Endothelial cell of umbilical vein (primary cell): ENCODE data around the gene SUCLG2. TPM values are rescaled to one million over a fixed set of nuclear protein-coding genes. Genes with fewer than 3 reads are reported as not detected.

Experiments used
- BruUV-seq: library from RNA; stranded (reverse); fragments of 400-500 nt; replicated peaks from 2 replicates; lab custom pipeline; 2021; lab: Mats Ljungman, UMichigan
- CTCF ChIA-PET: fragments of 300-600, 350-600 bp; sonication (Branson Sonifier 250); formaldehyde crosslinking; loops from one replicate; lab custom pipeline; 2021; ENCODE audit warnings: antibody characterized with exemption, inconsistent platforms; lab: Charles Lee
- POLR2A ChIA-PET: fragments of 300-600, 350-600 bp; sonication (Branson Sonifier 250); formaldehyde crosslinking; loops from one replicate; lab custom pipeline; 2021; ENCODE audit warnings: antibody characterized with exemption, inconsistent platforms; lab: Charles Lee
- DNase-seq: peaks from one replicate; pipeline ENCODE4 v3.0.0-alpha.2; 2011; ENCODE audit warnings: low read depth, low spot score
- FAIRE-seq: peaks from 2 replicates; lab custom pipeline; 2011; peaks lifted over from hg19 to GRCh38; lab: Jason Lieb, UNC
- H2AFZ ChIP-seq: 2 replicates; pipeline ENCODE4 v1.6.0; 2012; ENCODE audit warnings: low read depth, low read length, control low read depth, inconsistent platforms
- H3K27ac ChIP-seq: 2 replicates; pipeline ENCODE4 v1.5.1; 2011; ENCODE audit warnings: low read depth, mild to moderate bottlenecking, control low read depth, low read length, moderate library complexity; ENCODE audit not compliant: insufficient read depth
- H3K27me3 ChIP-seq, 2 experiments: 2 replicates each; pipeline versions ENCODE4 v1.6.0 to v1.6.1; 2011; ENCODE audit warnings: low read length in 2 of 2, mixed read lengths in 1 of 2; ENCODE audit not compliant: control insufficient read depth in 2 of 2, insufficient read depth in 2 of 2
- H3K36me3 ChIP-seq, 2 experiments: 2 replicates in 1 of 2; 3 replicates in 1 of 2; pipeline ENCODE4 v1.5.1; 2011; ENCODE audit warnings: low read length in 2 of 2, mild to moderate bottlenecking in 1 of 2, moderate library complexity in 1 of 2; ENCODE audit not compliant: control insufficient read depth in 2 of 2, insufficient read depth in 2 of 2; ENCODE audit errors: extremely low read depth in 1 of 2
- H3K4me1 ChIP-seq: 3 replicates; pipeline ENCODE4 v1.5.1; 2011; ENCODE audit warnings: mild to moderate bottlenecking, low read length; ENCODE audit not compliant: control insufficient read depth, insufficient read depth; ENCODE audit errors: extremely low read depth
- H3K4me2 ChIP-seq: 2 replicates; pipeline ENCODE4 v1.6.1; 2011; ENCODE audit warnings: low read length, control low read depth, mixed read lengths; ENCODE audit not compliant: insufficient read depth
- H3K4me3 ChIP-seq, 3 experiments: fragments of 200-600 bp in 1 of 3; sonication (generic), shearing (Covaris generic) in 1 of 3; replicated peaks in 1 of 3; 2 replicates each; pipeline ENCODE4 v1.5.1; 2011 to 2016; ENCODE audit warnings: control low read depth in 3 of 3, low read length in 3 of 3, mild to moderate bottlenecking in 2 of 3, inconsistent platforms in 1 of 3, low read depth in 1 of 3, moderate library complexity in 1 of 3; ENCODE audit not compliant: insufficient read depth in 1 of 3
- H3K79me2 ChIP-seq: 2 replicates; pipeline ENCODE4 v1.6.0; 2012; ENCODE audit warnings: low read length, inconsistent platforms; ENCODE audit not compliant: control insufficient read depth, insufficient read depth
- H3K9ac ChIP-seq: replicated peaks from 2 replicates; pipeline ENCODE3; 2011; ENCODE audit warnings: low read length, control low read depth; ENCODE audit not compliant: insufficient read depth; ENCODE audit errors: extremely low read depth
- H3K9me1 ChIP-seq: replicated peaks from 3 replicates; pipeline ENCODE4 v1.6.0; 2011; ENCODE audit warnings: mild to moderate bottlenecking, low read length; ENCODE audit not compliant: control insufficient read depth, insufficient read depth; ENCODE audit errors: extremely low read depth
- H3K9me3 ChIP-seq: replicated peaks from 2 replicates; pipeline ENCODE4 v1.5.1; 2012; ENCODE audit warnings: low read length, inconsistent platforms; ENCODE audit not compliant: control insufficient read depth, insufficient read depth
- H4K20me1 ChIP-seq: replicated peaks from 2 replicates; pipeline ENCODE3; 2011; ENCODE audit warnings: mild to moderate bottlenecking, low read length; ENCODE audit not compliant: control insufficient read depth, insufficient read depth; ENCODE audit errors: extremely low read depth
- EZH2 ChIP-seq: IDR thresholded peaks from 2 replicates; pipeline ENCODE4 v1.6.1; 2012; ENCODE audit warnings: borderline replicate concordance, low read depth, mild to moderate bottlenecking, moderate library complexity, low read length, inconsistent platforms; ENCODE audit not compliant: severe bottlenecking
- FOS ChIP-seq: IDR thresholded peaks from 2 replicates; pipeline ENCODE4 v1.6.1; 2011; ENCODE audit warnings: mild to moderate bottlenecking, low read length, moderate library complexity, borderline replicate concordance; ENCODE audit not compliant: insufficient read depth
- GATA2 ChIP-seq: IDR thresholded peaks from 2 replicates; pipeline ENCODE4 v1.7.0; 2011; ENCODE audit warnings: low read depth, mild to moderate bottlenecking, moderate library complexity, mixed read lengths, low read length; ENCODE audit not compliant: insufficient read length, insufficient read depth
- JUN ChIP-seq: IDR thresholded peaks from 2 replicates; pipeline ENCODE4 v1.6.1; 2011; ENCODE audit warnings: borderline replicate concordance, low read depth; ENCODE audit not compliant: insufficient read length, insufficient read depth
- MYC ChIP-seq: IDR thresholded peaks from one replicate; pipeline ENCODE4 v1.6.1; 2011; ENCODE audit warnings: mild to moderate bottlenecking, low read depth, low read length
- POLR2A ChIP-seq: IDR thresholded peaks from 2 replicates; pipeline ENCODE4 v1.6.1; 2012; ENCODE audit warnings: low read depth, mild to moderate bottlenecking, control low read depth, low read length
- POLR2AphosphoS5 ChIP-seq: IDR thresholded peaks from 2 replicates; pipeline ENCODE4 v1.6.1; 2012; ENCODE audit warnings: low read depth, mild to moderate bottlenecking, control low read depth, low read length, moderate library complexity; ENCODE audit not compliant: insufficient read depth
- dilution Hi-C: fragments of 300-500 bp; cut with MboI; formaldehyde crosslinking; loops from one replicate; pipeline ENCODE4 v1.15.0; 2019; ENCODE audit warnings: low sequenced_read_pairs; ENCODE audit not compliant: extremely low pct_ligation_motif_present
- intact Hi-C: fragments of 100-400 bp; cut with micrococcal nuclease; formaldehyde crosslinking; loops from one replicate; pipeline ENCODE4 v1.10.0; 2022
- polyA plus RNA-seq, 4 experiments: library from polyadenylated mRNA; depleted of rRNA in 3 of 4; stranded (reverse) in 3 of 4; unstranded in 1 of 4; fragments of >200 nt; gene quantifications; 2 replicates each; pipeline versions ENCODE4 v1.2.1 to v1.2.3, GENCODE V29; 2011 to 2012; ENCODE audit warnings: missing spikeins in 1 of 4
- total RNA-seq: library from RNA; stranded (reverse); gene quantifications from 2 replicates; pipeline ENCODE4 v1.2.3, GENCODE V29; 2021
- TF ChIP-seq, protein P1 (sequence below), 2 donors: IDR thresholded peaks; 1 replicate in 1 of 2; 2 replicates in 1 of 2; pipeline ENCODE4 v1.5.1; 2011; ENCODE audit warnings: low read length in 2 of 2, mild to moderate bottlenecking in 2 of 2, moderate library complexity in 2 of 2, control low read depth in 1 of 2, inconsistent platforms in 1 of 2, low read depth in 1 of 2; ENCODE audit not compliant: insufficient read depth in 1 of 2; ENCODE audit errors: extremely low read depth in 1 of 2
- TF ChIP-seq, protein P2 (sequence below): IDR thresholded peaks from 2 replicates; pipeline ENCODE4 v1.6.1; 2011; ENCODE audit not compliant: insufficient read depth, insufficient read length

The SUCLG2 gene
- total and polyA plus RNA-seq, 2 donors (not counting 3 experiments of a cell fraction or from before 2014, with no cell fraction given) = 8.1 to 38.3 TPM

DNA sequence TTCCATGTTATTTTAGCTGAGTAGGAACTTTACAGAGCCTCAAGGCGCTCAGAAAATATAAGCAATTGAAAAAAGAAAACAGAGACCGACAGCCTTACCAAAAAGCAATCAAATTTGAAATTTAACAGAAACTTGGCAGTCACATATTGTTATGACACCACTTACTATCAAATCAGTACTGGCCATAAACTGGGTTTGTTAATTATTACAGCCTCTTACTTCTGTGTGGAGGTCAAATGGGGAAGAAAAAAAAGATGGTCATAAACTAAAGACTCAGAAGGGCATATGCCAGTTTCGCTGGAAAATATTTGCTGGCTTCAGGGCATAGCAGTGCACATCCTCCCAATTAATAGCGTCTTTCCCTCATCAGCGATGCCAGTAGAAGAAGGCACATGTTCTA is 45.5 kb upstream of the SUCLG2 start:
- TF ChIP-seq POLR2AphosphoS5 = no peak
- no peak for TF ChIP-seq GATA2
- CTCF ChIA-PET = no interaction called here
- dilution Hi-C loops = no loop called here

DNA sequence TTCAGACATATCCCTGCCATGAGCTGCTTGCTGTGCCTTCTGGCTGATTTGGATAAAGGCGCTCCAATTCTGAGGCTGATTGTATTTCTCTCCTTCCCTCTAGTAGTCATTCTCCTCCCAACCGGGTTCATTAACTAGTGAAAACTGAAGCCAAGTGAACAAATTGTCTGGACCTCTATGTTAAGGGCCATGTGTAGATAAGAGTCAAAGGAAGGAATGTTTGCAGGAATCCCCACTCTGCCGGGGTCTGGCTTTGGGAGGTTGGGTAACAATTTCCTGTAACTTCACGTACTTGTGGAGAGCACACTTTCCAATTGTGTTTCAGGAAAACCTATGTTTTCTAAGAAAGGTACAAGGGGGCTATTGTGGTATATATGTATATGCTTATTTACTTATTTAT is 38.2 kb upstream of the SUCLG2 start:
- H3K27ac ChIP-seq = no peak overlapping the region
- TF ChIP-seq POLR2AphosphoS5 = no peak
- TF ChIP-seq, protein P1, sequence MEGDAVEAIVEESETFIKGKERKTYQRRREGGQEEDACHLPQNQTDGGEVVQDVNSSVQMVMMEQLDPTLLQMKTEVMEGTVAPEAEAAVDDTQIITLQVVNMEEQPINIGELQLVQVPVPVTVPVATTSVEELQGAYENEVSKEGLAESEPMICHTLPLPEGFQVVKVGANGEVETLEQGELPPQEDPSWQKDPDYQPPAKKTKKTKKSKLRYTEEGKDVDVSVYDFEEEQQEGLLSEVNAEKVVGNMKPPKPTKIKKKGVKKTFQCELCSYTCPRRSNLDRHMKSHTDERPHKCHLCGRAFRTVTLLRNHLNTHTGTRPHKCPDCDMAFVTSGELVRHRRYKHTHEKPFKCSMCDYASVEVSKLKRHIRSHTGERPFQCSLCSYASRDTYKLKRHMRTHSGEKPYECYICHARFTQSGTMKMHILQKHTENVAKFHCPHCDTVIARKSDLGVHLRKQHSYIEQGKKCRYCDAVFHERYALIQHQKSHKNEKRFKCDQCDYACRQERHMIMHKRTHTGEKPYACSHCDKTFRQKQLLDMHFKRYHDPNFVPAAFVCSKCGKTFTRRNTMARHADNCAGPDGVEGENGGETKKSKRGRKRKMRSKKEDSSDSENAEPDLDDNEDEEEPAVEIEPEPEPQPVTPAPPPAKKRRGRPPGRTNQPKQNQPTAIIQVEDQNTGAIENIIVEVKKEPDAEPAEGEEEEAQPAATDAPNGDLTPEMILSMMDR (IDR thresholded peaks at IDR 0.05; ENCODE audit: extremely low read depth in 1 of 2, insufficient read depth in 1 of 2, low read depth in 1 of 2, low read length in 2 of 2) = no peak
- no peak for TF ChIP-seq GATA2
- TF ChIP-seq, protein P2, sequence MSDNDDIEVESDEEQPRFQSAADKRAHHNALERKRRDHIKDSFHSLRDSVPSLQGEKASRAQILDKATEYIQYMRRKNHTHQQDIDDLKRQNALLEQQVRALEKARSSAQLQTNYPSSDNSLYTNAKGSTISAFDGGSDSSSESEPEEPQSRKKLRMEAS = no peak
- no peak for TF ChIP-seq MYC
- no peak for TF ChIP-seq EZH2
- no peak for TF ChIP-seq POLR2A
- no peak for TF ChIP-seq FOS
- TF ChIP-seq JUN = no peak
- H2AFZ ChIP-seq = no peak overlapping the region
- no peak overlapping the region for H3K4me2 ChIP-seq
- no TSS peak for BruUV-seq
- intact Hi-C loops = no loop called here
- H3K9ac ChIP-seq = no peak overlapping the region
- no peaks in the 10 kb centered on the region for H3K9me3 ChIP-seq
- H3K79me2 ChIP-seq = no peaks in the 10 kb centered on the region
- no peaks in the 10 kb centered on the region for H3K36me3 ChIP-seq
- DNase-seq (no peak), FAIRE-seq (no peak)
- peaks cover 0 to 3% of the 10 kb centered on the region in 2 experiments for H3K27me3 ChIP-seq
- ChIA-PET POLR2A (no interaction called here), CTCF (interaction anchor here (1.4 kb wide), 1 partner anchor 187 kb away, joined by 3 read pairs; no protein-coding TSS in a partner anchor)
- H3K9me1 ChIP-seq = no peaks in the 10 kb centered on the region
- dilution Hi-C loops = no loop called here
- H4K20me1 ChIP-seq = no peaks in the 10 kb centered on the region
- no peak overlapping the region for H3K4me3 ChIP-seq
- H3K4me1 ChIP-seq = no peaks in the 10 kb centered on the region

More for the DNA sequence above, 45.5 kb upstream of the SUCLG2 start:
- intact Hi-C loops = no loop called here
- Histone ChIP-seq H3K79me2 (no peaks in the 10 kb centered on the region), H3K36me3 (no peaks in the 10 kb centered on the region), H2AFZ (no peak overlapping the region), H3K27ac (no peak overlapping the region), H3K4me2 (no peak overlapping the region), H3K27me3 (no peaks in the 10 kb centered on the region), H4K20me1 (no peaks in the 10 kb centered on the region), H3K4me3 (no peak overlapping the region), H3K4me1 (no peaks in the 10 kb centered on the region), H3K9ac (no peak overlapping the region), H3K9me1 (no peaks in the 10 kb centered on the region), H3K9me3 (no peaks in the 10 kb centered on the region)
- DNase-seq = no peak
- FAIRE-seq = peak; percentile 42
- BruUV-seq = no TSS peak
- POLR2A ChIA-PET = no interaction called here
